SK-N-MC (cell line): ENCODE results near the gene RPRM.

ENCODE experiments used
- EZH2 ChIP-seq: fragments of 200-600 bp; sonication (generic); IDR thresholded peaks from one replicate; pipeline ENCODE4 v1.6.1; 2017; ENCODE audit warnings: antibody characterized with exemption
- POLR2AphosphoS5 ChIP-seq: IDR thresholded peaks from 2 replicates; pipeline ENCODE4 v1.6.1; 2012; ENCODE audit warnings: mild to moderate bottlenecking, low read depth, low read length, borderline replicate concordance

DNA sequence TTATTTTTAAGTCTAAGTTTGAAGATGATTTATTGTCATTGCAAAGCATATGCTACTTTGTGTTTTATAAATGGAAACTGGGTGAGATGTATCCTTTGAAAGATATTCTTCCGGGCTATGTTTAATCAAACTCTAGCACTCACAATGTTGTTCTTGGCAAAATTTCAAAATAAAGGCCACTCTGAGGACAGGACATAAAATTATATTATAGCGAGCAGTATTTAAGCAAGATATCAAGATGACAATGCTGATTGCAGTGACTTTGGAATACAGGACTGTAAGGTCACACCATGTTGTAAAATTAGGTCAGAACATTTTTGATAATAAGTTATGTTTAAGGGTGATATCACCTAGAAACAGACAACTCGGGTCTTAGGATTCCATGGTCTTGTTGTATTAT, 14.2 kb downstream of the RPRM start:
- TF ChIP-seq EZH2, result no peak
- no peak for TF ChIP-seq POLR2AphosphoS5
